Dermis blood vessel endothelial cell (primary cell): ENCODE data around the gene RFWD3. TPM values are rescaled to one million over a fixed set of nuclear protein-coding genes. Genes with fewer than 3 reads are reported as not detected.
"Not testable (repeated sequence)": the region's sequence is repeated elsewhere in the genome, so short reads cannot be mapped to it uniquely, and the experiment has no call there.

Experiments
- DNase-seq: peaks from one replicate; pipeline ENCODE4 v3.0.0; 2010
- total RNA-seq: library from RNA; depleted of rRNA; stranded (reverse); fragments of >200 nt; gene quantifications from 2 replicates; pipeline ENCODE4 v1.2.3, GENCODE V29; 2014

The RFWD3 gene, protein sequence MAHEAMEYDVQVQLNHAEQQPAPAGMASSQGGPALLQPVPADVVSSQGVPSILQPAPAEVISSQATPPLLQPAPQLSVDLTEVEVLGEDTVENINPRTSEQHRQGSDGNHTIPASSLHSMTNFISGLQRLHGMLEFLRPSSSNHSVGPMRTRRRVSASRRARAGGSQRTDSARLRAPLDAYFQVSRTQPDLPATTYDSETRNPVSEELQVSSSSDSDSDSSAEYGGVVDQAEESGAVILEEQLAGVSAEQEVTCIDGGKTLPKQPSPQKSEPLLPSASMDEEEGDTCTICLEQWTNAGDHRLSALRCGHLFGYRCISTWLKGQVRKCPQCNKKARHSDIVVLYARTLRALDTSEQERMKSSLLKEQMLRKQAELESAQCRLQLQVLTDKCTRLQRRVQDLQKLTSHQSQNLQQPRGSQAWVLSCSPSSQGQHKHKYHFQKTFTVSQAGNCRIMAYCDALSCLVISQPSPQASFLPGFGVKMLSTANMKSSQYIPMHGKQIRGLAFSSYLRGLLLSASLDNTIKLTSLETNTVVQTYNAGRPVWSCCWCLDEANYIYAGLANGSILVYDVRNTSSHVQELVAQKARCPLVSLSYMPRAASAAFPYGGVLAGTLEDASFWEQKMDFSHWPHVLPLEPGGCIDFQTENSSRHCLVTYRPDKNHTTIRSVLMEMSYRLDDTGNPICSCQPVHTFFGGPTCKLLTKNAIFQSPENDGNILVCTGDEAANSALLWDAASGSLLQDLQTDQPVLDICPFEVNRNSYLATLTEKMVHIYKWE
- total RNA-seq, result 19.4 and 32.3 TPM in 2 replicates

DNA sequence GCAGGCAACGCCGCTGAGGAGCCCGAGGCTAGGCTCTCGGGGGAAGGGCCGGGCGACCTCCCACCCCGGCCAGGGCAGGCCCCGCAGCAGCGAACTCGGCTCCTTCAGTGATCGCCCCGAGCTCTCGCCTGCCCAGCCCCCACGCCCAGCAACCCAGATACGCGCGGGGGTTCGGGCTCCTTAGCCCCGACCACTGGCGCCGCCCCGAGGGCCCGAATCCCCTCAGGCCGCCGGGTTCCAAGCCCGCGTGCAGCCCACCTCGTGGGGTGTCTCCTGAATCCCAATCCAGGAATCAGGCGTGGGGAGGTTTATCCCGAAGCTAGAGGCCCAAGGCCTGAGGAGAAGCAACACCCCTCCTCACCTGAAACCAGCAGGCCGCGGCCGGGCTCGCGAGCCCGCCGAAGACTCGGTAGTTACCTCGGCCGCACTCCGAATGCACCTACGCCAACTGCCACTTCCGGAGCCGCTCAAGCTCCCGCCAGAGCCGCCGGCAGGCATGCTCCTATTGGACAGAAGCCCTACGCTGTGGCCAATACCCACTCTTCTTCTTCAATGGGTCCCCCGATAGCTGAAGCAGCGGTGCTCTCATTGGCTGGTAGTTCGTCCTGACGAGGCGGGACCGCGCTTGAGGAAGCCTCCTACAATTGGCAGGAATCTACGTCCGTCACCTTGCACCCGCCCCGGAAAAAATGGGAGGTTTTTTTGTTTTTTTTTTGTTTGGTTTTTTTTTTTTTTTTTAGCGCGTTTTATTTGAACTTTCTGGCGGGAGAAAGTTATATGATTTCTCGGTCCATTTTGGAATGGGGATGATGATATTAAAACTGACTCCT is at the start of gene RFWD3:
TSS of gene RFWD3 (minus strand) at position 453 of the 830 bp plus-strand sequence. CDS start 5,428 bp downstream, outside the sequence.
- peak; percentile 99 for DNase-seq

DNA sequence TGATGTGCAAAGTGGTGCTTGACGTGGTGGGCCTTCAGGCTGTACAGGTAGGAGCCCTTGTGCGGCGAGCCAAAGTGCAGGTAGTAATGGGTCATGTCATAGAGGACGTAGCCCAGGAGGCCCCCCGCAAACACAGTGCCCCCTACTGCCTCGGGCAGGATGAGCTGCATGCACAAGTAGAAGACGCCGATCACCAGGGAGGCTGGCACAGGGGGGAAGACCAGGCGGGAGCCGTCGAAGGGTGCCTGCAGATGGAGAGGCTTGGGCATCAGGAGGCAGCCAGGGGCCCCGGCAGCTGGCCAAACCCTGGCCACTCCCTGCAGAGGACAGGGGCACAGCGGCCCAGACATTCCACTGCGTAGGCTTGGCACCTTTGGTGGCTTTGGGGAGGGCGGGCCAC is 49.7 kb upstream of the RFWD3 start:
- no peak for DNase-seq

DNA sequence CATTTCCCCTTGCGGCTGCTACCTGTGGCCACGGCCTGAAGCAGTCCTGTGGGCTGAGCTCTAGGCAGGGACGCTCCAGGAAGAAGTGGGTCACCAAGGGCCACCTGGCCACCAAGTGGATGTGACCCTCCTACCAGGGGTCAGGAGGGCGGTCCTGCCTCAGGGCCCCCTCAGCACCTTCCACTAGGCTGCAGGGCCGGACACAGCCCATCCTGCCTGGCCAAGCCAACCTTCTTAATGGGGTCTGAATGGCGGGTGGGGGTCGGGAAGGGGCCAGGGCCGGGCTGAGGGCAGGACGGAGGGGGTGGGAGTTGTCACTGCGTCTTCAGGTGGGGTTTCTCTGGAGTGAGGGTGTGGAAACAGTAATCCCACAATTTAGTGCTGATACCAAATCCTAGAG is 47.2 kb upstream of the RFWD3 start:
- no peak for DNase-seq

DNA sequence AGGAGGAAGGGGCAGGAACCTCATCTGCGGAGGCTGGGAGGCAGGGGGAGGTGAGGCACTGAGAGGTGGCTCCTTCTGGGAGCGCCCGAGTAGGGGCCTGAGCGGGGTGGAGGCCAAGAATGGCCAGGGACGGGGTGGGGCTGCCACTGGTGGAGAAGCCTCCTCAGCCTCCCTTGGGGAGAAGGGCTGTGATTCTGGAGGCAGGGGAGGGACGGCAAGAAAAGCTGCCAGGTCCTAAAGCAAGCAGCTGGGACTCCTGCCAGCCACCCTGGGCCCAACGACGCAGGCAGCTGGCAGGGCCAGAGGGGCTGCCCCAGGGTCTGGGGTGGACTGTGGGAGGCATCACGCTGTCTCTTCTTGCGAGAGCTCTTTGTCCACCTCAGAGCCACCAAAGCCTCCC is 46.6 kb upstream of the RFWD3 start:
- no peak for DNase-seq

DNA sequence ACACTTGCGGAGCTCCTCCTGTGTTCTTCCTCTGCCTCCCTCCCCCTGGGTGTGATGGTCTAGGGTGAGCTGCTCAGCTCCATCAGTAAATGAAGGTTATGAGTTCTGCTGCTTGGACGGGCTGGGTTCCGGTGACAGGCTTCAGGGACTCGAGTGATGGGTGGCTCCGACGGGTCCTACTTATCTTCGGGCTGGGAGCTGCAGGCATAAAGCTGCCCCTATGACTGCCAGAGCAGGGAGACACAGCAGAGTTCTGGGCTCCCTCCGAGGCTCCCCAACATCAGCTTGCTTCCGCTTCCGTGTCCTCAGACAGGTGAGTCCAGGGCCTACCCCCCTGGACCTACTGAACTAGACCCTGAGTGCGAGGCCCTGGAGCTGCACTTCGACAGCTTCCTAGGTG is 45.3 kb upstream of the RFWD3 start:
- DNase-seq, result no peak

DNA sequence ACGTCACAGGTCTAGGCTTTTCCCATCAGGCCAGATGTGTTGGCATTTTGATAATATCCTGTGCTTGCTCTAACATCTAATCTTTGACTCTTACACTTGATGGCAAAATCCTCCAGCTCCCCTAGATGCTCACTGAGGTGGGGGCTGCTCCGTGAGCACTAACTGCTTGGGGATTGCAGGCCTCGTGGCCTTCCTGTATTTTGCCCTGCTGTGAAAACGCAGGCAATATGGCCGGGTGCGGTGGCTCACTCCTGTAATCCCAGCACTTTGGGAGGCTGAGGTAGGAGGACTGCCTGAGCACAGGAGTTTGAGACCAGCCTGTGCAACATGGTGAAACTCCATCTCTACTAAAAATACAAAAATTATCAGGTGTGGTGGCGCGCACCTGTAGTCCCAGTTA is 43.7 kb upstream of the RFWD3 start:
- DNase-seq, result no peak

DNA sequence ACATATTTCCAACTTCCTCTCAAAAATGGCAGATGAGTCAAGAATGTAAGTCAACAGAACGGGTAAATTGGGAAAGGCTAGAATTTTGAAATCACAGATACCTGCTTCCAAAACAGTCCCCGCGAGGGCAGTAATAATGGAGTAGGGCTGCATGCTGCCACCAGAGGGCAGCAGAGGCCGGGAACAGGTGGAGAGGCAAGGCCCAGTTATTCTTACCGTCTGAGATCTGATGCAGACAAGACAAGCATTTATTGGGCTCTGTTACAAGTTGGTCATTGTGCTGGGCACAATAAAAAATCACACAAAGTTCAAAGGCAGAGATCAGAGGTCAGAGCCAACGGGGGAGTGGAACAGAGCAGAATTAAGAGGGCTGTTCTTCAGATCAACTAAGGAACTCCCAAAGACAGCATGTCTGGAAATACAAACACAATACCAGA is 42.8 kb upstream of the RFWD3 start:
- peak; percentile 87 for DNase-seq

DNA sequence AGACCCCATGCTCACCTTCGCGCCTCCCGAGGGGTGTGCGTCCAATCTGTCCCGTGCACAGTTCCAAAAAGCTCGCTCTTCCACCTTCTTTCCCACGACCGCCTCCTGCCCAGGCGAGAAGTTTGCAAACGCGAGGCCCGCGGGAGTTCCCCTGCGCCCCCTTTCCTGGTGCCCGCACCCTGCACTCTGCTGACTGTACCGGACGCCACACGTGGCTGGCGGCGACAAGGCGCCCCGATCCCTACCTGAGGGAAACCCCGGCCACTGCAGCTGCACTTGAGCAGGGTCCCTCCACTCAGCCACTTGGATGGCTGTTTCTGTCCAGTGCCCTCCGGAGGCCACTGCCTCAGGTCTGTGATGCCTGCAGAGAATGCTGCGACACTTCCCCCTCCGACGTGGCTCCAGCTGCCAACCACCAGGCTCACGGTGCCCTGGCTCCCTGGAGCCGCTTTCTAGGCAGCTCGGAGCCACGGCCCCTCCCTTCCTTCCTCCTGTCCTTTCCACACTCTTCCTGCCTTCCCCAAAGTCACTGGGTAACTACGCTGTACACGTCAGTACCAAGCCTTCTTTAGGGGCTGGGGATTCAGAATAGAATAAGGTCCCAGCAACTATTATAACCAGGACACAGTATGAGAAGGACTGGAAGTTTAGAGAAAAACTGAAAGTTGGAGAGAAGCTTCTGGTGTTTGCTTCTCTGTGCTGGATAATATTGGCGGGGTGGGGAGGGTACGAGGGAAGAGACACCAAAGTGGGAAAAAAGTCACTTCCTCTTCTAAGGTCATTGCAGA is 34.0 kb upstream of the RFWD3 start, which contains the start of gene MLKL:
TSS of gene MLKL (minus strand) at position 425 of the 788 bp plus-strand sequence. CDS start 5,105 bp downstream, outside the sequence.
- DNase-seq, result peak; percentile 60

DNA sequence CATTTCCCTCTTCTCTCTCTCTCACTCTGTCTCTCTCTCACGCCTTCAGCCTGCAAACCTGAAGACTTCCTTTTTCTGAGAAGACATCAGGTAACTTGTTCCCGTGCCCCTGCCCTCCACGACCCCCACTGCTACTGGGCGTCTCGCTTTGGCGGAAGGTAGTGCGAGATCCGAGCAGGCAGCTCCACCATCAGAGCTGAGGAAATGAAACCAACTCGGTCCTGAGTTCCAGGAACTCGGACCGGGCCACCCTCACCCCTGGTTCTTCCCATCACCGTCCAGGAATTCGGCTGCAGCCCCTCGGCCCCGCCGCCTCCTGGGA is 33.4 kb upstream of the RFWD3 start:
- DNase-seq, result peak; percentile 46

DNA sequence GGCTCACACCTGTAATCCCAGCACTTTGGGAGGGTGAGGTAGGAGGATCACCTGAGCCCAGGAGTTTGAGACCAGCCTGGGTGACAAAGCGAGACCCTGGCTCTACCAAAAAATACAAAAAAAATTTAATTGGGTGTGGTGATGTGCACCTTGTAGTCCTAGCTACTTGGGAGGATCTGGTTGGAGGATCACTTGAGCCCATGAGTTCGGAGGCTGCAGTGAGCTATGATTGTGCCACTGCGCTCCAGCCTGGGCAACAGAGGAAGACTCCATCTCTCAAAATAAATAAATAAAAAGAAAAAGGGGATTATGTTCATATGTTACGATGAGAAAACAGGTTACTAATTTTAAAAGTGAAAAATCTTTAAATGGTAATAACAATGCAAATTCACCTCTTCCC is 33.0 kb upstream of the RFWD3 start:
- no peak for DNase-seq

DNA sequence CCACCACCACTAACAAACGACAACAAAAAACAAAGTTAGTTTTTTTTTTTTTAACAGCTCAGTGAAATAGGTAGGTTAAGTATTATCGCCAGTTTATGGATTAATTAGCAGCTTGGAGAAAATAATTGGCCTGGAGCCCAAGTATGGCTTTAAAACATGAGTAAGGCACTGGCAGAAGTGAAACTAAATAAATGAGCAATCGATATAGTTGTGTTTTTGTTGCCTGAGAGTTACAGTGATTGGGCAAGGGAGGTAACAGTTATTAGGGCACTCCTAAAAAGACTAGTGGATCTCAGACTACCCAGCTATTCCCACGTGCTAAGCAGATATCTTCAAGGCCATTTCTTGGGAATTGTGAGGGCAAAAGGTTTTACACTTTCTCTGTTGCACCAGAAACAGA is 31.5 kb upstream of the RFWD3 start:
- DNase-seq, result peak; percentile 11

DNA sequence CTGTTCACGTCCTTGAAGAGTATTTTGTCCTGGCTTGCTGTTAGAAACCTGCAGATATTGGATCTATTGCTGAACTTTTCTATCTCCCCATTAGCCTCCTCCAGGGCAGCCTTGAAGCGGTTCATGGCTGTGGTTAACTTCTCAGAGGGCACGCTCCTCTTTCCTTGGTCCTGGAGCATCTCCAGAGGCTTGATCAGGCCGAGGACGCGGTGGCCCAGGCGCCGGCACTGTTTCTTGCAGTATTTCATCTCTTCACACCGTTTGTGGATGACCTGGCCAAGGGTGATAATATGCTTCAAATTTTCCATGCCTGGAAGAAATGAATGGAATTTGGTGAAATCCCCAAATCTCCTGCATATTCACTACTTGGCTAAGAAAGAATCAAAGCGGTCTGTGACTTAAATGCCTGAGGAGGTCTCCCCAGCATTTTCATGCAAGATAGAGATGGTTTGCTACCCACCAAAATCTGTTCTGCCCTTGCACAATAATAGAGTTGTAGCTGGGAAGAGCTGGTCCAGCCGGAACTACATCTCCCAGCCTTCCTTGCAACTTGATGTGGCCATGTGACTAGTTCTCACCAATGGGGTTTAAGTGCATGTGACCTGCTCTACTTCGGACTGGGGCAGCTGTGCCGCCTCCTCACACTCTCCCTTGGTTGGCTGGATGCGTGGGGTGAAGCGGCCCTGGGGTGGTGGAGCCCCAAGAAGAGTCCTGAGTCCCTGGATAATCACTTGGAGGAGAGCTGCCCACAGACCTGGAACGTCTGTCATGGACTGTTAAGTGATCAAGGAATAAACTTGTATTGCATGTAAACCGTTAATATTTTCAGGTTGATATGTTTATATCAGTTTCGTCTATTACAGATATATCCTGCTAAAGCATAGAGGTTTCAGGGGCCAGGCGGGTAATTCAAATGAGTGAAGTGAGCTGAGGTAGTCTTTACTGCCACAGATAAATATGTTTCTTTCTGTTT is 29.1 kb upstream of the RFWD3 start:
- DNase-seq, result peak; percentile 96

DNA sequence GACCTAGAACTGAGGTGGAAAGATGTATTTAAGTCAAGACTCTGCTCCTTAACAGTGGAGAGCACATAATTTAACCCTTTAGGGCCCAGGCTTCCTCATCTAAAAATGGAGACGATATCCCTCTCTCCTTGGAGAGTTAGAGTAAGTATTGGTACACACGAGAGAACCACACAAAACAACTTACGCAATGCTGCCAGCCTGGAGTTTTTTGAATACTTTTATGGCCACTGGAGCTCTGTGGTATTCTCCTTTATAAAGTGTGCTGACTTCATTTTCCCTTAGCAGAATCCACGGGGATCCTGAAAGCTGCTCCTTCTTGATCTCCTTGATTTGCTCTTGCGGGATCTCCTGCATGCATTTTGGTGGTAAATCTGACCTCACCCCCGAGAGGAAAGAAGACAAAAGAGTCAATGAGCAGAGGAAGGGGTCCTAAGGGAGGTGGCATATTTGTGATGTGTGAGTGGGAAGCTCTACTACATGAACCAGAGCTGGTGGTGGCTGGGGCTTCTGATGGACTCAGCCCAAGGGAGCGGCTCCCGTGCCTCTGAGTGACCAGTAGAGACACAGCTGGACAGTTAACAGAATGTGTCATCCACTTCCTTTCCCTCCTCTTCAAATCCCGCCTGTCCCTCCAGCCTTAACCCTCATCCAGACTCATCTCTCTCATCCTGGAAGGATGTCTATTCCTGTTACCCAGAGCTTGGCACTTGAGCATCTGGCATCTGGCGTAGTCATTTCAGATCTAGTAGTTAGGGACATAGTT is 24.6 kb upstream of the RFWD3 start:
- DNase-seq, result no peak

DNA sequence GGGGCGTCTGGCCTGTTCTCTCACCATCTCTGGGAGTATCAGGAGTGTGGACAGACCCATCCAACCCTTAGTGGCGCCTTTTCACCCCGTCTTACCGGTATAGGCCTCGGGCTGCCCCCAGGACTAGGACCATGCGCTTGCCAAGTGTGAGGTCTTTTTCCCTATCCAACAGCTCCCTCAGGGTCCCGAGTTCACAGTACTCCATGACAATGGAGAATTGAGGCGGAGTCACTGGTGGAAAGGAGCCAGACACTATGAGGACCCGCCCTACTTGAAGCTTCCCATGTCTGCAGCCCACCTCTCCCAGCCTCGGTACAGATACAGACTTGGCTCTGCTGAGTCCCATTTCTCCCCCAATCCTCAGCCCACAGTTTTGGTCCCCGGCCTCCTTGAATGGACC is 15.9 kb upstream of the RFWD3 start:
- DNase-seq, result no peak

DNA sequence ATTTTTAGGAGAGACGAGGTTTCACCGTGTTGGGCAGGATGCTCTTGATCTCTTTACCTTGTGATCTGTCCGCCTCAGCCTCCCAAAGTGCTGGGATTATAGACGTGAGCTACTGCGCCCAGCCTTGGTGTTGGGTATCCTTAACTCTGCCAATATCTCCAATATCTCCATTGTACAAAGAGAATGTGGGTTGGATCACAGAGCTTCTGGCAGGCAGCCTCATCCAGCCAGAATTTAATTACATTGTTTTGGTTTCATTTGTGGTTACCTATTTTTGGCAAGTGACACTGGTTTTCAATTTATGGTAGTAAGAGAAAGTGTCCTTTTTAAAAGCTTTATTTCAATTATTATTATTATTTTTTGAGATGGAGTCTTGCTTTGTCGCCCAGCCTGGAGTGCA is 14.0 kb upstream of the RFWD3 start:
- no peak for DNase-seq

DNA sequence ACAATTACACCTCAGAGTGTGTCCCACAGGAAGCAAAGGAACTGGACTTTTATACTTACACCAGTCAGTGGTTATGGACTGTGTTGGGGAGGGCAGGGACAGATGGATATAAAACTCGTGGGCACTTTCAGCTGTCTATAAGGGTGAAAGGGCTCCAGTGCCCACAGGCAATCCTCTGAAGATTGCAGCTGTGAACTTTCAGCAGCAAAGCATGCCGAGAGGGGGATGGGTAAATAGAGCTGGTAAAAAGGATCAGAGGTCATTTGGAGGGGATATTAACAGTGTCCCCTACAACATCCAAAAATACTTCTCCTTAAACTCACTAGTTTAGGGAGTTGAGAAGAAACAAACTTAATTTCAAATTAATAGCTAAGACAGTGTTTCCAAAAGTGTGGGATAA is 13.3 kb upstream of the RFWD3 start:
- DNase-seq, result no peak

DNA sequence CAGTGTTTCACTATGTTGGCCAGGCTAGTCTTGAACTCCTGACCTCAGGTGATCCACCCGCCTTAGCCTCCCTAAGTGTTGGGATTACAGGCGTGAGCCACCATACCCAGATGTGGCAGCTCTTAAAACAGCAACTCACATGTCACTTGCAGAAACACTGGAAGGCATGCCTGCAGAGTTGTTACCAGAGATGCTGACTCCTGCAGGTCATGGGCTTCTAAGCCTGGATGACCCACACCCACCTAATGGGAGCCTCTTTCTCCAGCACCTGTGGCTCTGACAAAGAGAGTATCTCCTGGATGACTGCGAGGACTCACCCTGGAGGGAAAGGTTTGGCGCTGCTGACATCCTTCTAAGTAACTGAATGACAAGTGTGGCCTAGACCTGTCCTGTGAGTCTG is 11.2 kb upstream of the RFWD3 start:
- no peak for DNase-seq

DNA sequence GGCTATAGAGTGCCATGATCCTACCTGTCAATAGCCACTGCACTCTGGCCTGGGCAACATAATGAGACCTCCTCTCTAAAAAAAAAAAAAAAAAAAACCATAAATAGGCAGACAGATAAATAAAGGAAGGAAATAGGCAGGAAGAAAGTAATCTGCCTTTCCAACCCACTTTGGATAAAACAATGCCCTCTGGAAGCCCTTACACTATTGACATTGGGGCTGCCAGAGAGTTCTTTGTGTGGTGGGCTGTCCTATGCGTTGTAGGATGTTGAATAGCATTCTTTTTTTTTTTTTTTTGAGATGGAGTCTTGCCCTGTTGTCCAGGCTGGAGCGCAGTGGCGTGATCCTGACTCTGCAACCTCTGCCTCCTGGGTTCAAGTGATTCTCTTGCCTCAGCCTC is 7.2 kb upstream of the RFWD3 start:
- peak; percentile 14 for DNase-seq

DNA sequence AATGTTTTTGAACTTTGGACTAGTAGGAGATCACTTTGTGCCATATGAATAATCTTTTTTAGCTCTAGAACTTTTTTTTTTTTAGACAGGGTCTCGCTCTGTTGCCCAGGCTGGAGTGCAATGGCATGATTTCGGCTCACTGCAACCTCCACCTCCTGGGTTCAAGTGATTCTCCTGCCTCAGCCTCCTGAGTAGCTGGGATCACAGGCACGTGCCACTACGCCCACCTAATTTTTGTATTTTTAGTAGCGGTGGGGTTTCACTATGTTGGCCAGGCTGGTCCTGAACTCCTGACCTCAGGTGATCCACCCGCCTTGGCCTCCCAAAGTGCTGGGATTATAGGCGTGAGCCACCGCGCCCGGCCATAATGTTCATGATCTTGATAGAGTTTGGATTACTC is 2.2 kb upstream of the RFWD3 start:
- not testable (repeated sequence) for DNase-seq

DNA sequence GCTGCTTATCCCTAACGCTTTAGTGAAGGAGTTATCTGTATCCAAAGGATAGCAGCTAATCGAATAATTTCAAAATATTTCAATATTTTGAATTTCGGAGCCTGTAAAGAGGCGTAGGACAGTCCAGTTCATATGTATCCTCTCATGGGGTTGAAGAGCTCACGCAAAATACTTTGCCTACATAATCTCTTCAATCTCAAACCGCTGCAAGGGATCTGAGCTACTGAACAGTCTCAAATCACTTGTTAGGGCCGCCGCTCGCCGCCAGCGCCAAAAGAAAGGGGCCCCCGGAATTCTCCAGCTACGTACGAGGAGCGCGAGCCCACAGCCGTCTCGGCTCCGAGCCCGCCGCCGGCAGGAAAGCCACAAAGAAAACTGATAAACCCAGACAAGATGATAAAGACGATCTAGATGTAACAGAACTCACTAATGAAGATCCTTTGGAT is 601 bp upstream of the RFWD3 start:
- DNase-seq, result peak; percentile 41
